GM23338 (cell line): ENCODE measurements around the gene LRRC30. TPM values are rescaled to one million over a fixed set of nuclear protein-coding genes. Genes with fewer than 3 reads are reported as not detected.

Experiments used
- ATAC-seq: fragments of 200-7000 bp; cut with Tn5 transposase; 3 replicates; pipeline ENCODE4 v1.9.1; 2020
- DNase-seq: peaks from one replicate; pipeline ENCODE4 v3.0.0-alpha.2; 2015; ENCODE audit warnings: low spot score
- H2AFZ ChIP-seq: fragments of 200-600 bp; sonication (generic); 2 replicates; pipeline ENCODE4 v1.8.0; 2016; ENCODE audit warnings: antibody characterized with exemption, mild to moderate bottlenecking, moderate library complexity
- H3F3A ChIP-seq: fragments of 200-600 bp; sonication (generic); replicated peaks from 2 replicates; pipeline ENCODE4 v1.8.0; 2017; ENCODE audit warnings: antibody characterized with exemption, mixed run types, low read depth
- H3K27ac ChIP-seq: fragments of 200-600 bp; sonication (generic); 2 replicates; pipeline ENCODE4 v1.6.1; 2016; ENCODE audit warnings: low read depth
- H3K27me3 ChIP-seq: fragments of 200-600 bp; sonication (generic); 2 replicates; pipeline ENCODE4 v1.8.0; 2016; ENCODE audit warnings: mild to moderate bottlenecking, mixed run types, moderate library complexity; ENCODE audit not compliant: insufficient read depth
- H3K36me3 ChIP-seq: fragments of 200-600 bp; sonication (generic); 2 replicates; pipeline ENCODE4 v1.8.0; 2016; ENCODE audit warnings: mild to moderate bottlenecking; ENCODE audit not compliant: insufficient read depth
- H3K4me1 ChIP-seq: fragments of 200-600 bp; sonication (generic); 2 replicates; pipeline ENCODE4 v1.8.0; 2016; ENCODE audit warnings: mild to moderate bottlenecking, moderate library complexity; ENCODE audit not compliant: insufficient read depth
- H3K4me2 ChIP-seq: fragments of 200-600 bp; sonication (generic); 2 replicates; pipeline ENCODE4 v1.7.1; 2017; ENCODE audit warnings: mixed run types
- H3K4me3 ChIP-seq: fragments of 200-600 bp; sonication (generic); 2 replicates; pipeline ENCODE4 v1.6.1; 2016; ENCODE audit warnings: mixed run types
- H3K79me2 ChIP-seq: fragments of 200-600 bp; sonication (generic); replicated peaks from 2 replicates; pipeline ENCODE4 v1.8.0; 2017; ENCODE audit warnings: mild to moderate bottlenecking; ENCODE audit not compliant: insufficient read depth
- H3K9me2 ChIP-seq: fragments of 200-600 bp; sonication (generic); 2 replicates; pipeline ENCODE4 v1.8.0; 2017; ENCODE audit not compliant: insufficient read depth
- H4K20me1 ChIP-seq: fragments of 200-600 bp; sonication (generic); replicated peaks from 2 replicates; pipeline ENCODE4 v1.8.0; 2017; ENCODE audit warnings: mild to moderate bottlenecking; ENCODE audit not compliant: insufficient read depth
- H3K27ac Mint-ChIP-seq: 2 replicates; pipeline ENCODE4 v1.8.0; 2020; ENCODE audit warnings: inconsistent platforms, mild to moderate bottlenecking, moderate library complexity, mixed read lengths
- H3K27me3 Mint-ChIP-seq: 3 replicates; pipeline ENCODE4 v1.8.0; 2022; ENCODE audit warnings: low read depth, mild to moderate bottlenecking, moderate library complexity, mixed read lengths, inconsistent platforms; ENCODE audit not compliant: insufficient read depth, poor library complexity
- H3K36me3 Mint-ChIP-seq: 3 replicates; pipeline ENCODE4 v1.8.0; 2021; ENCODE audit warnings: low read depth, mild to moderate bottlenecking, inconsistent platforms, moderate library complexity, mixed read lengths
- H3K4me1 Mint-ChIP-seq: 3 replicates; pipeline ENCODE4 v1.8.0; 2020; ENCODE audit warnings: mild to moderate bottlenecking, inconsistent platforms, mixed read lengths
- H3K4me3 Mint-ChIP-seq: 3 replicates; pipeline ENCODE4 v1.8.0; 2021; ENCODE audit warnings: moderate library complexity, mild to moderate bottlenecking, inconsistent platforms, mixed read lengths
- H3K9me3 Mint-ChIP-seq: 3 replicates; pipeline ENCODE4 v1.8.0; 2020; ENCODE audit warnings: moderate library complexity, mild to moderate bottlenecking, inconsistent platforms, mixed read lengths
- CREB1 ChIP-seq: fragments of 250-450 bp; sonication (Bioruptor Pico); IDR thresholded peaks from 2 replicates; pipeline ENCODE4 v1.5.0; 2020; ENCODE audit warnings: low read depth, mild to moderate bottlenecking, moderate library complexity
- CTCF ChIP-seq, 2 experiments: fragments of 200-600 bp in 1 of 2; sonication (generic) in 1 of 2; conservative IDR thresholded peaks; 2 replicates each; pipeline versions ENCODE4 v1.5.1 to v1.6.1; 2016 to 2017; ENCODE audit warnings: antibody characterized with exemption in 2 of 2, low read depth in 2 of 2, mild to moderate bottlenecking in 2 of 2, moderate library complexity in 1 of 2
- ETS1 ChIP-seq: IDR thresholded peaks from 2 replicates; pipeline ENCODE4 v1.6.1; 2016; ENCODE audit warnings: antibody characterized with exemption
- EZH2 ChIP-seq: fragments of 200-600 bp; sonication (generic); IDR thresholded peaks from one replicate; pipeline ENCODE4 v1.8.0; 2017; ENCODE audit warnings: antibody characterized with exemption, mild to moderate bottlenecking, low read depth; ENCODE audit not compliant: unreplicated experiment
- JUNB ChIP-seq: IDR thresholded peaks from one replicate; pipeline ENCODE4 v1.6.1; 2016; ENCODE audit warnings: antibody characterized with exemption; ENCODE audit not compliant: unreplicated experiment
- NANOG ChIP-seq: IDR thresholded peaks from 2 replicates; pipeline ENCODE4 v1.6.1; 2016; ENCODE audit warnings: antibody characterized with exemption, borderline replicate concordance
- POLR2AphosphoS5 ChIP-seq: IDR thresholded peaks from 2 replicates; pipeline ENCODE4 v1.6.1; 2016; ENCODE audit warnings: antibody characterized with exemption, low read depth
- REST ChIP-seq: IDR thresholded peaks from one replicate; pipeline ENCODE4 v1.6.1; 2018; ENCODE audit warnings: antibody characterized with exemption; ENCODE audit not compliant: unreplicated experiment
- STAT1 ChIP-seq: IDR thresholded peaks from one replicate; pipeline ENCODE4 v1.6.1; 2016; ENCODE audit warnings: antibody characterized with exemption; ENCODE audit not compliant: unreplicated experiment
- ZNF114 ChIP-seq: fragments of 250-450 bp; sonication (Bioruptor Pico); IDR thresholded peaks from 2 replicates; pipeline ENCODE4 v1.5.0; 2020; ENCODE audit warnings: mild to moderate bottlenecking, moderate library complexity
- ZNF331 ChIP-seq: fragments of 250-450 bp; sonication (Bioruptor Pico); IDR thresholded peaks from 2 replicates; pipeline ENCODE4 v1.5.0; 2020; ENCODE audit warnings: low read depth, mild to moderate bottlenecking, moderate library complexity
- polyA plus RNA-seq: library from polyadenylated mRNA; unstranded; fragments of >200 nt; fragmentation: Nextera tagmentation; extraction: Ambion mirVana; gene quantifications from 2 replicates; pipeline ENCODE4 v1.2.1, GENCODE V29; 2016
- total RNA-seq: library from RNA; depleted of rRNA; stranded (reverse); fragments of >200 nt; shearing (Covaris generic); gene quantifications from 2 replicates; pipeline ENCODE4 v1.2.3, GENCODE V29; 2014
- TF ChIP-seq, protein P1 (sequence below): fragments of 250-450 bp; sonication (Bioruptor Pico); IDR thresholded peaks from 2 replicates; pipeline ENCODE4 v1.5.0; 2020; ENCODE audit warnings: mild to moderate bottlenecking, moderate library complexity

LRRC30 gene
- total and polyA plus RNA-seq, 2 experiments from 2014 or later, result not detected

DNA sequence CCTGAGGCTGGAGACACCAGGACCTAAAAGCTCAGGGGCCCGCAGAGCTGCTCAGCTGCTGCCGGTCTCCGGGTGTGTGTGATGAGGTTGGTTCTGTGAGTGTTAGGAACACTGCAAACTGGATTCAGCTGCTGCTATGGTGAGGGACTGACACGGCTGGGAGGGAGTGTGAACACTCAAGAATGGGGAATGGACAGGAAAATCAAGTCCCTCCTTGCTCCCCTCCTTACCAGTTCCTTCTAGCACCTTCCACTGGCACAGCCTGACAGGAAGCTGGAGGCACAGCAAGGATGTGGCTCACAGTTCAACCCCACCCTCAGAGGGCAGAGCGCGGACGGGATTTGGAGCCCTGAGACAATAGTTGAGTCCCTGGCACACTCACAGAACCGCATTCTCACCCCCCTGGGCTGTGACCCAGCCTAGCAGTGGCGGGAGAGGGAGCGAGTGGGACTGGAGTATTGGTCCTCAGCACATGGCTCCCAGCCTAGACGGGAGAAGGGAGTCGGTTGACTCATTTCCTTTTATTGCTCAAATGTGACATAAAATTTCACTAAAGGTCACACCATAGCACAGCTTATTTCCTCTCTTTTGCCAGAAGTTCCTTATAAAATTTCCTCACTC is 42.5 kb downstream of the LRRC30 start (continued):
- TF ChIP-seq, protein P1, sequence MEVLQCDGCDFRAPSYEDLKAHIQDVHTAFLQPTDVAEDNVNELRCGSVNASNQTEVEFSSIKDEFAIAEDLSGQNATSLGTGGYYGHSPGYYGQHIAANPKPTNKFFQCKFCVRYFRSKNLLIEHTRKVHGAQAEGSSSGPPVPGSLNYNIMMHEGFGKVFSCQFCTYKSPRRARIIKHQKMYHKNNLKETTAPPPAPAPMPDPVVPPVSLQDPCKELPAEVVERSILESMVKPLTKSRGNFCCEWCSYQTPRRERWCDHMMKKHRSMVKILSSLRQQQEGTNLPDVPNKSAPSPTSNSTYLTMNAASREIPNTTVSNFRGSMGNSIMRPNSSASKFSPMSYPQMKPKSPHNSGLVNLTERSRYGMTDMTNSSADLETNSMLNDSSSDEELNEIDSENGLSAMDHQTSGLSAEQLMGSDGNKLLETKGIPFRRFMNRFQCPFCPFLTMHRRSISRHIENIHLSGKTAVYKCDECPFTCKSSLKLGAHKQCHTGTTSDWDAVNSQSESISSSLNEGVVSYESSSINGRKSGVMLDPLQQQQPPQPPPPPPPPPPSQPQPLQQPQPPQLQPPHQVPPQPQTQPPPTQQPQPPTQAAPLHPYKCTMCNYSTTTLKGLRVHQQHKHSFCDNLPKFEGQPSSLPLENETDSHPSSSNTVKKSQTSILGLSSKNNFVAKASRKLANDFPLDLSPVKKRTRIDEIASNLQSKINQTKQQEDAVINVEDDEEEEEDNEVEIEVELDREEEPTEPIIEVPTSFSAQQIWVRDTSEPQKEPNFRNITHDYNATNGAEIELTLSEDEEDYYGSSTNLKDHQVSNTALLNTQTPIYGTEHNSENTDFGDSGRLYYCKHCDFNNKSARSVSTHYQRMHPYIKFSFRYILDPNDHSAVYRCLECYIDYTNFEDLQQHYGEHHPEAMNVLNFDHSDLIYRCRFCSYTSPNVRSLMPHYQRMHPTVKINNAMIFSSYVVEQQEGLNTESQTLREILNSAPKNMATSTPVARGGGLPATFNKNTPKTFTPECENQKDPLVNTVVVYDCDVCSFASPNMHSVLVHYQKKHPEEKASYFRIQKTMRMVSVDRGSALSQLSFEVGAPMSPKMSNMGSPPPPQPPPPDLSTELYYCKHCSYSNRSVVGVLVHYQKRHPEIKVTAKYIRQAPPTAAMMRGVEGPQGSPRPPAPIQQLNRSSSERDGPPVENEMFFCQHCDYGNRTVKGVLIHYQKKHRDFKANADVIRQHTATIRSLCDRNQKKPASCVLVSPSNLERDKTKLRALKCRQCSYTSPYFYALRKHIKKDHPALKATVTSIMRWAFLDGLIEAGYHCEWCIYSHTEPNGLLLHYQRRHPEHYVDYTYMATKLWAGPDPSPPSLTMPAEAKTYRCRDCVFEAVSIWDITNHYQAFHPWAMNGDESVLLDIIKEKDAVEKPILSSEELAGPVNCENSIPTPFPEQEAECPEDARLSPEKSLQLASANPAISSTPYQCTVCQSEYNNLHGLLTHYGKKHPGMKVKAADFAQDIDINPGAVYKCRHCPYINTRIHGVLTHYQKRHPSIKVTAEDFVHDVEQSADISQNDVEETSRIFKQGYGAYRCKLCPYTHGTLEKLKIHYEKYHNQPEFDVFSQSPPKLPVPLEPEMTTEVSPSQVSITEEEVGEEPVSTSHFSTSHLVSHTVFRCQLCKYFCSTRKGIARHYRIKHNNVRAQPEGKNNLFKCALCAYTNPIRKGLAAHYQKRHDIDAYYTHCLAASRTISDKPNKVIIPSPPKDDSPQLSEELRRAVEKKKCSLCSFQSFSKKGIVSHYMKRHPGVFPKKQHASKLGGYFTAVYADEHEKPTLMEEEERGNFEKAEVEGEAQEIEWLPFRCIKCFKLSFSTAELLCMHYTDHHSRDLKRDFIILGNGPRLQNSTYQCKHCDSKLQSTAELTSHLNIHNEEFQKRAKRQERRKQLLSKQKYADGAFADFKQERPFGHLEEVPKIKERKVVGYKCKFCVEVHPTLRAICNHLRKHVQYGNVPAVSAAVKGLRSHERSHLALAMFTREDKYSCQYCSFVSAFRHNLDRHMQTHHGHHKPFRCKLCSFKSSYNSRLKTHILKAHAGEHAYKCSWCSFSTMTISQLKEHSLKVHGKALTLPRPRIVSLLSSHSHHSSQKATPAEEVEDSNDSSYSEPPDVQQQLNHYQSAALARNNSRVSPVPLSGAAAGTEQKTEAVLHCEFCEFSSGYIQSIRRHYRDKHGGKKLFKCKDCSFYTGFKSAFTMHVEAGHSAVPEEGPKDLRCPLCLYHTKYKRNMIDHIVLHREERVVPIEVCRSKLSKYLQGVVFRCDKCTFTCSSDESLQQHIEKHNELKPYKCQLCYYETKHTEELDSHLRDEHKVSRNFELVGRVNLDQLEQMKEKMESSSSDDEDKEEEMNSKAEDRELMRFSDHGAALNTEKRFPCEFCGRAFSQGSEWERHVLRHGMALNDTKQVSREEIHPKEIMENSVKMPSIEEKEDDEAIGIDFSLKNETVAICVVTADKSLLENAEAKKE (CRISPR knock-in tag), result no peak
- TF ChIP-seq ZNF331 (CRISPR knock-in tag) (no peak), CTCF (conservative IDR thresholded peaks at IDR 0.05; ENCODE audit: low read depth in 2 of 2) (no peak)

GRCh38 chr18:7281579-7281978 is 50.7 kb downstream of the LRRC30 start:
- H2AFZ ChIP-seq, result no peak overlapping the region
- no peak overlapping the region for H3K27ac ChIP-seq
- Mint-ChIP-seq H3K4me3 (no peak overlapping the region), H3K27ac (no peak overlapping the region), H3K27me3 (no peaks in the 10 kb centered on the region), H3K9me3 (no peaks in the 10 kb centered on the region), H3K4me1 (no peaks in the 10 kb centered on the region), H3K36me3 (no peaks in the 10 kb centered on the region)
- no peak for ATAC-seq
- no peaks in the 10 kb centered on the region for H3K27me3 ChIP-seq
- no peaks in the 10 kb centered on the region for H3K4me1 ChIP-seq
- no peaks in the 10 kb centered on the region for H3F3A ChIP-seq
- H4K20me1 ChIP-seq, result no peaks in the 10 kb centered on the region
- peaks cover 3% of the 10 kb centered on the region; the same call in 1 of the 2 replicates for H3K9me2 ChIP-seq
- no peak overlapping the region for H3K4me2 ChIP-seq
- no peaks in the 10 kb centered on the region for H3K36me3 ChIP-seq
- no peak for DNase-seq
- H3K79me2 ChIP-seq, result no peaks in the 10 kb centered on the region
- H3K4me3 ChIP-seq, result no peak overlapping the region
- no peak for TF ChIP-seq ETS1
- TF ChIP-seq POLR2AphosphoS5, result no peak
- no peak for TF ChIP-seq REST
- no peak for TF ChIP-seq EZH2
- TF ChIP-seq CREB1 (CRISPR knock-in tag), result no peak
- no peak for TF ChIP-seq JUNB
- no peak for TF ChIP-seq ZNF331 (CRISPR knock-in tag)
- no peak for TF ChIP-seq STAT1
- no peak for TF ChIP-seq NANOG
- no peak for TF ChIP-seq ZNF114 (CRISPR knock-in tag)
